Calu3 (cell line): ENCODE results near the gene SYP. TPM values are rescaled to one million over a fixed set of nuclear protein-coding genes. Genes with fewer than 3 reads are reported as not detected.

Source experiments
- Bru-seq: library from RNA; stranded (reverse); fragments of 400-500 nt; gene quantifications from one replicate; lab custom pipeline; 2021; lab: Mats Ljungman, UMichigan
- BruChase-seq, 2 experiments: library from RNA; stranded (reverse); fragments of 400-500 nt; gene quantifications; one replicate each; lab custom pipeline; 2021; lab: Mats Ljungman, UMichigan
- BruUV-seq: library from RNA; stranded (reverse); fragments of 400-500 nt; replicated peaks from 2 replicates; lab custom pipeline; 2021; lab: Mats Ljungman, UMichigan
- CTCF ChIA-PET: fragments of 300-600 bp; sonication (Branson Sonifier 250); formaldehyde crosslinking; loops from one replicate; lab custom pipeline; 2022; ENCODE audit warnings: antibody characterized with exemption; lab: Charles Lee
- DNase-seq: peaks from one replicate; pipeline ENCODE4 v3.0.0; 2022
- H3K27ac Mint-ChIP-seq: one replicate; pipeline ENCODE4 v1.8.0; 2022; ENCODE audit warnings: mixed read lengths; ENCODE audit not compliant: unreplicated experiment
- H3K27me3 Mint-ChIP-seq: one replicate; pipeline ENCODE4 v1.8.0; 2022; ENCODE audit warnings: mixed read lengths; ENCODE audit not compliant: unreplicated experiment
- H3K36me3 Mint-ChIP-seq: one replicate; pipeline ENCODE4 v1.8.0; 2022; ENCODE audit warnings: mild to moderate bottlenecking, moderate library complexity, mixed read lengths; ENCODE audit not compliant: insufficient read depth, unreplicated experiment
- H3K4me1 Mint-ChIP-seq: one replicate; pipeline ENCODE4 v1.8.0; 2022; ENCODE audit warnings: mild to moderate bottlenecking, low read depth, mixed read lengths; ENCODE audit not compliant: unreplicated experiment
- H3K4me3 Mint-ChIP-seq: one replicate; pipeline ENCODE4 v1.8.0; 2022; ENCODE audit warnings: mild to moderate bottlenecking, low read depth, moderate library complexity, mixed read lengths; ENCODE audit not compliant: unreplicated experiment
- H3K9me3 Mint-ChIP-seq: one replicate; pipeline ENCODE4 v1.8.0; 2022; ENCODE audit warnings: low read depth, mixed read lengths; ENCODE audit not compliant: unreplicated experiment
- intact Hi-C: fragments of 100-400 bp; cut with micrococcal nuclease; formaldehyde crosslinking; loops from one replicate; pipeline ENCODE4 v1.10.0; 2022; ENCODE audit not compliant: unreplicated experiment
- long read RNA-seq: library from polyadenylated mRNA; stranded (forward); transcript quantifications from one replicate; pipeline ENCODE4 v2.0.0, GENCODE V29; 2022
- total RNA-seq: library from RNA; stranded (reverse); gene quantifications from 2 replicates; pipeline ENCODE4 v1.2.3, GENCODE V29; 2022
- TF ChIP-seq, protein P1 (sequence below): fragments of 200-600 bp; IDR thresholded peaks from one replicate; pipeline ENCODE4 v1.8.0; 2022; ENCODE audit warnings: antibody characterized with exemption; ENCODE audit not compliant: unreplicated experiment

Gene SYP
- total RNA-seq (1.9 and 2.7 TPM in 2 replicates), Bru-seq, nascent RNA (percentile 31 among the genes with signal in this experiment), BruChase-seq, experiment 1, labeled RNA remaining after a 6-hour chase (percentile 37 among the genes with signal in this experiment), BruChase-seq, experiment 2, labeled RNA remaining after a 2-hour chase (percentile 34 among the genes with signal in this experiment)
- long read RNA-seq, partial matches to known transcripts, result 0 of 2 reads
- long read RNA-seq, other reads (novel, unspliced or antisense), result 2 of 2 reads

DNA sequence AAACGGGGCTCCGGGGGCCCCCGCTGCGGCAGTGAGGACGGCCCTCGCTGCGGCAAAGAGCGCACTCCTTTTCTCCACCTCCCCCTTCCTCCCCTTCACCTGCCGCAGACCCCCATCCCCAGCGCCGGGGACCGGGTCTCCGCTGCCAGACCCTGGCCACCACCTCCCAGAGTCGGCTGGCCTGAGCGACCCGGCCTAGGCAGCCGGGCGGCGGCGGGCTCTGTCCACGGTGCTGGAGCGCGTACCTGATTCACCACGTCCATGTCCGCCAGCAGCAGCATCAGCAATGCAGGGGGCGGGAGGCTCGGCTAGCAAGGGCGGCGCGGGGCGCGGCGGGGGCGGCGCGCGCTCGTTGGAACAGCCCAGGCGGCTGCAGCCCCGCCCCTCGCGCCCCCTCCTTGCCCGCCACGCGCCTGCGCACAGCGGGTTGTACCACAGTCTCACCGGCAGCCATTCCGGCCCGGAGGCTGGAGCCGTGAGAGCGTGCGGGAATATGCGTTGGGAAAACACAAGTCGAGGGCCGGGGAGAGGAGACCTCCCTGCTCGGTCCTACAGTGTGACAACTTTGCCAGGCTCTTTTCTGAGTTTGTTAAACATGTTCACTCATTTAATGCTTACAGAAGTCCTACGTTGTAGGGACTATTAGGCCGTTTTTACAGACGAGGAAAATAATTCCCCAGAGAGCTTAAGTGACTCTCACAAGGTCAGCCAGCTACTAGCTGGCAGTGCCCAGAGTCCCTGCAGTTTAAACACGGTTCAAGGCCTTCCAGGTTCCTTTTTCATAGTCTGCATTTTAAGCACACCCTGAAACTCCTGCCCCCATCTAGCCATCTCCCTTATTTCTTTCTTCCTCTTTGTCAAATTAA is at the start of gene SYP:
Gene SYP (minus strand): TSS at position 288 of the 866 bp plus-strand sequence. CDS start 7 bp downstream, at position 281.
- H3K36me3 Mint-ChIP-seq, result peaks cover 11% of the 10 kb centered on the region
- BruUV-seq, result no TSS peak
- intact Hi-C loops, result loop anchor here (10.0 kb wide), 1 partner anchor 555 kb away; no protein-coding TSS in a partner anchor
- no peak within 1 kb of the TSS for H3K27ac Mint-ChIP-seq
- CTCF ChIA-PET, result no interaction called here
- no peaks in the 10 kb centered on the region for H3K9me3 Mint-ChIP-seq
- TF ChIP-seq, protein P1, sequence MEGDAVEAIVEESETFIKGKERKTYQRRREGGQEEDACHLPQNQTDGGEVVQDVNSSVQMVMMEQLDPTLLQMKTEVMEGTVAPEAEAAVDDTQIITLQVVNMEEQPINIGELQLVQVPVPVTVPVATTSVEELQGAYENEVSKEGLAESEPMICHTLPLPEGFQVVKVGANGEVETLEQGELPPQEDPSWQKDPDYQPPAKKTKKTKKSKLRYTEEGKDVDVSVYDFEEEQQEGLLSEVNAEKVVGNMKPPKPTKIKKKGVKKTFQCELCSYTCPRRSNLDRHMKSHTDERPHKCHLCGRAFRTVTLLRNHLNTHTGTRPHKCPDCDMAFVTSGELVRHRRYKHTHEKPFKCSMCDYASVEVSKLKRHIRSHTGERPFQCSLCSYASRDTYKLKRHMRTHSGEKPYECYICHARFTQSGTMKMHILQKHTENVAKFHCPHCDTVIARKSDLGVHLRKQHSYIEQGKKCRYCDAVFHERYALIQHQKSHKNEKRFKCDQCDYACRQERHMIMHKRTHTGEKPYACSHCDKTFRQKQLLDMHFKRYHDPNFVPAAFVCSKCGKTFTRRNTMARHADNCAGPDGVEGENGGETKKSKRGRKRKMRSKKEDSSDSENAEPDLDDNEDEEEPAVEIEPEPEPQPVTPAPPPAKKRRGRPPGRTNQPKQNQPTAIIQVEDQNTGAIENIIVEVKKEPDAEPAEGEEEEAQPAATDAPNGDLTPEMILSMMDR, result no peak
- peaks cover 10% of the 10 kb centered on the region for H3K4me1 Mint-ChIP-seq
- peak; percentile 92 for DNase-seq
- H3K27me3 Mint-ChIP-seq, result peaks cover 40% of the 10 kb centered on the region
- peak within 1 kb of the TSS; percentile 20 for H3K4me3 Mint-ChIP-seq

DNA sequence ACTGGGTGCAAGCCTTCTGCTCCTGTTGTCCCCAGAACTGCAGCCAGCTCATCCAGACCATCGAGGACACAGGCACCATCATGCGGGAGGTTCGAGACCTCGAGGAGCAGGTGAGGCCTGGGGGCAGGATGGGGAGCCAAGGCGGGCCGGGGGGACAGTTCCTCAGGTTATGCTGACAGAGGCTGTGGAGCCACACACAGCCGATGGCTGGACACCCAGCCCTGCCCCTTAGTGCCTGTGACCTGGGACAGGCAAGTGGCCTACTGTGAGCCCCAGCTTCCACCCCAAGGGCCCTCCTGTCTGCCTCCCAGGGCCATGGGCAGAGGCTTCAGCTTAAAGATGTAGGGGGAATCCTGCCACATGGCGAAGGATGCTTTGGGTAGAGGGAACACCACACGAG is 49.6 kb upstream of the SYP start:
- Mint-ChIP-seq H3K9me3 (no peaks in the 10 kb centered on the region), H3K4me1 (no peaks in the 10 kb centered on the region), H3K27me3 (no peaks in the 10 kb centered on the region), H3K4me3 (no peak overlapping the region), H3K27ac (no peak overlapping the region), H3K36me3 (peaks cover 24% of the 10 kb centered on the region)
- no TSS peak for BruUV-seq
- CTCF ChIA-PET, result no interaction called here
- TF ChIP-seq, protein P1, result no peak
- DNase-seq, result no peak
- intact Hi-C loops, result no loop called here

DNA sequence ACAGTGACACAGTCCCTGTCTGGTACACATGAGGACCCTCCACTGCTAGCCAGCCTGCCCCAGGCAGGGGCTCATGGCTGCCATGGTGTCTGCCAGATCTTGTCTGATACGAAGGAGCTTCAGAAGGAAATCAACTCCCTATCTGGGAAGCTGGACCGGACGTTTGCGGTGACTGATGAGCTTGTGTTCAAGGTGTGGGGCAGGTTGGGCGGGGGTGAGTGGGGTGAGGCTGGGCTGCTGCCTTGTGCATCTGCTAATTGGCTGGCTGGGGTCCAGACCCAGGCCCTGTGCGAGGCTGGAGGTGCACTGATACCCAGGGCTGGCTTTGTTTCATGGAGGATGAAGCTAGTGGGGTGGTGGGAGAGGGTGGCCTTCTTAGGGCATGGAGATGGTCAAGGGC is 49.1 kb upstream of the SYP start:
- DNase-seq, result no peak
- CTCF ChIA-PET, result interaction anchor here (0.7 kb wide), 1 partner anchor 59 kb away, joined by 3 read pairs; no protein-coding TSS in a partner anchor
- H3K4me3 Mint-ChIP-seq, result no peak overlapping the region

More for the DNA sequence above, 49.1 kb upstream of the SYP start:
- TF ChIP-seq, protein P1, result no peak
- no peaks in the 10 kb centered on the region for H3K9me3 Mint-ChIP-seq
- H3K36me3 Mint-ChIP-seq, result peaks cover 22% of the 10 kb centered on the region
- no TSS peak for BruUV-seq
- no peaks in the 10 kb centered on the region for H3K4me1 Mint-ChIP-seq
- no peaks in the 10 kb centered on the region for H3K27me3 Mint-ChIP-seq
- no peak overlapping the region for H3K27ac Mint-ChIP-seq
- intact Hi-C loops, result no loop called here
